Measurements from ENCODE around the gene HS3ST4. TPM values are rescaled to one million over a fixed set of nuclear protein-coding genes. Genes with fewer than 3 reads are reported as not detected.

The HS3ST4 gene
- total and polyA plus RNA-seq, 2 of the 8 experiments (the other 6 are each of a cell fraction or from before 2014, with no cell fraction given): 1.9 to 3.3 TPM

- ChIA-PET CTCF (ENCODE audit: partially characterized antibody) (interaction anchor here (1.3 kb wide), 1 partner anchor 66 kb away, joined by 3 read pairs; no protein-coding TSS in a partner anchor), POLR2A (ENCODE audit: partially characterized antibody) (no interaction called here)
- no peak overlapping the region for H3K23ac ChIP-seq (ENCODE audit: insufficient read length)
- DNase-seq (ENCODE audit: low read depth in 1 of 2, low spot score in 2 of 2): no peak
- no peak overlapping the region for H3K27ac ChIP-seq (ENCODE audit: low read depth, low read length)
- H3K4me3 ChIP-seq (ENCODE audit: extremely low read depth in 1 of 4, insufficient read depth in 2 of 4, low read depth in 3 of 4, low read length in 4 of 4): no peak overlapping the region
- H4K91ac ChIP-seq (replicated peaks; ENCODE audit: insufficient read length, low read length): no peak overlapping the region
- no peak overlapping the region for H4K5ac ChIP-seq (ENCODE audit: insufficient read length, low read depth, low read length)
- H3K14ac ChIP-seq (ENCODE audit: insufficient read length): no peak overlapping the region
- H3K4ac ChIP-seq (replicated peaks; ENCODE audit: insufficient read length, low read depth, low read length): no peak overlapping the region
- H3K56ac ChIP-seq (replicated peaks; ENCODE audit: insufficient read length, low read depth, low read length): no peak overlapping the region
- no peak overlapping the region for H2BK5ac ChIP-seq (ENCODE audit: low read depth, low read length)
- H4K8ac ChIP-seq (ENCODE audit: extremely low read depth, insufficient read depth, low read length): no peak overlapping the region
- no peaks in the 10 kb centered on the region for H3K36me3 ChIP-seq (ENCODE audit: control insufficient read depth in 2 of 4, insufficient read depth in 4 of 4, low read length in 3 of 4)
- H2BK15ac ChIP-seq (ENCODE audit: low read length): no peak overlapping the region
- no peak overlapping the region for H2BK12ac ChIP-seq (ENCODE audit: low read depth, low read length)
- H3K27me3 ChIP-seq (replicated peaks in 1 of 4; ENCODE audit: control insufficient read depth in 3 of 4, extremely low read depth in 1 of 4, insufficient read depth in 3 of 4, low read length in 3 of 4): no peaks in the 10 kb centered on the region
- H3K9me3 ChIP-seq (ENCODE audit: insufficient read depth in 2 of 2, low read depth in 1 of 2, low read length in 1 of 2): peaks cover 6 to 10% of the 10 kb centered on the region in 2 experiments; a peak in 3 of 4 replicates
- no peak overlapping the region for H2AFZ ChIP-seq (ENCODE audit: low read length)
- FAIRE-seq: no peak
- no peak overlapping the region; a peak in 1 of 7 replicates for H3K9ac ChIP-seq (replicated peaks in 1 of 4; ENCODE audit: extremely low read depth in 1 of 4, low read depth in 3 of 4, low read length in 3 of 4)
- H2AK5ac ChIP-seq (ENCODE audit: low read depth, low read length): no peak overlapping the region
- no peaks in the 10 kb centered on the region for H4K20me1 ChIP-seq (replicated peaks in 1 of 2; ENCODE audit: control insufficient read depth in 1 of 2, insufficient read depth in 2 of 2, low read length in 2 of 2)
- H3K4me2 ChIP-seq (ENCODE audit: insufficient read depth in 1 of 2, low read depth in 2 of 2, low read length in 2 of 2): no peak overlapping the region
- peaks cover 0 to 9% (median 5%) of the 10 kb centered on the region in 4 experiments; a peak in 3 of 7 replicates for H3K4me1 ChIP-seq (replicated peaks in 1 of 4; ENCODE audit: control insufficient read depth in 3 of 4, insufficient read depth in 4 of 4, low read length in 3 of 4)
- no peak overlapping the region for H2BK120ac ChIP-seq (replicated peaks; ENCODE audit: low read depth, low read length)
- 88% methylated on average over 10 of the region's 10 CpGs; no CpG with 5 or more reads in 1 of the 2 experiments for WGBS, 2 experiments (ENCODE audit: extremely low coverage in 1 of 2, insufficient coverage in 1 of 2, insufficient read length in 1 of 2, insufficient replicate concordance in 2 of 2, low coverage in 1 of 2, low lambda C conversion rate in 2 of 2, missing lambda C conversion rate in 1 of 2)
- no peaks in the 10 kb centered on the region for H3K79me2 ChIP-seq (ENCODE audit: control insufficient read depth in 1 of 2, insufficient read depth in 2 of 2, low read length in 2 of 2)
- H3K18ac ChIP-seq (ENCODE audit: extremely low read depth, low read length): no peak overlapping the region
- H3K79me1 ChIP-seq (ENCODE audit: low read depth, low read length): no peaks in the 10 kb centered on the region
- H2BK20ac ChIP-seq (ENCODE audit: low read length): no peak overlapping the region
- no peaks in the 10 kb centered on the region for H3K23me2 ChIP-seq (ENCODE audit: low read depth, low read length)
- TF ChIP-seq SUZ12 (IDR thresholded peaks at IDR 0.05; ENCODE audit: low read length): no peak
- no peak for TF ChIP-seq CBX5 (IDR thresholded peaks at IDR 0.05; ENCODE audit: low read depth, low read length)
- TF ChIP-seq POLR2A (IDR thresholded peaks at IDR 0.05; ENCODE audit: control extremely low read depth in 1 of 2, low read depth in 2 of 2, low read length in 2 of 2): no peak
Measured at GRCh38 chr16:26078716-26079355, 387.1 kb downstream of the HS3ST4 start.
